K562 (cell line): ENCODE measurements around the gene KLK10. TPM values are rescaled to one million over a fixed set of nuclear protein-coding genes. Genes with fewer than 3 reads are reported as not detected.

Source experiments
- ATAC-seq: fragments of 200-7000 bp; cut with Tn5 transposase; 3 replicates; pipeline ENCODE4 v1.9.1; 2020; ENCODE audit warnings: moderate library complexity
- BruUV-seq: library from RNA; stranded (reverse); fragments of 400-500 nt; replicated peaks from 2 replicates; lab custom pipeline; 2021; lab: Mats Ljungman, UMichigan
- CTCF ChIA-PET: fragments of 300-600 bp; formaldehyde crosslinking; extraction: SDS; loops from one replicate; lab custom pipeline; 2021; ENCODE audit warnings: low intra/inter-chr PET ratio; lab: Yijun Ruan, JAX
- POLR2A ChIA-PET: fragments of 300-600, 350-650 bp; sonication (Branson Sonifier 250); formaldehyde crosslinking; extraction: SDS; loops from one replicate; lab custom pipeline; 2021; ENCODE audit warnings: antibody characterized with exemption, inconsistent platforms; lab: Yijun Ruan, JAX
- DNase-seq, 4 experiments: peaks; one replicate each; pipeline versions ENCODE4 v3.0.0 to v3.0.0-alpha.2; 2011 to 2018; ENCODE audit warnings: low spot score in 3 of 4, mixed read lengths in 3 of 4; ENCODE audit errors: extremely low read depth in 1 of 4
- FAIRE-seq: peaks from 2 replicates; lab custom pipeline; 2011; peaks lifted over from hg19 to GRCh38; lab: Jason Lieb, UNC
- H2AFZ ChIP-seq: 2 replicates; pipeline ENCODE4 v1.6.0; 2011; ENCODE audit warnings: low read depth, low read length, control low read depth, inconsistent platforms
- H3K27ac ChIP-seq: fragments of 200-600 bp; 3 replicates; pipeline ENCODE4 v1.8.0; 2011; ENCODE audit warnings: low read depth, mild to moderate bottlenecking, control low read depth, inconsistent platforms, low read length, moderate library complexity, mixed read lengths; ENCODE audit errors: extremely low read depth
- H3K27me3 ChIP-seq, 2 experiments: fragments of 300-600 bp in 1 of 2; 2 replicates in 1 of 2; 3 replicates in 1 of 2; pipeline versions ENCODE4 v1.6.0 to v1.8.0; 2011; ENCODE audit warnings: inconsistent platforms in 2 of 2, low read length in 2 of 2, mild to moderate bottlenecking in 1 of 2, mixed read lengths in 1 of 2, moderate library complexity in 1 of 2; ENCODE audit not compliant: control insufficient read depth in 2 of 2, insufficient read depth in 2 of 2
- H3K36me3 ChIP-seq: fragments of 300-600 bp; 3 replicates; pipeline ENCODE4 v1.8.0; 2011; ENCODE audit warnings: mild to moderate bottlenecking, low read length, inconsistent platforms; ENCODE audit not compliant: control insufficient read depth, insufficient read depth
- H3K4me1 ChIP-seq, 2 experiments: fragments of 200-600 bp in 1 of 2; replicated peaks in 1 of 2; 2 replicates in 1 of 2; 3 replicates in 1 of 2; pipeline versions ENCODE4 v1.5.1 to v1.8.0; 2011; ENCODE audit warnings: inconsistent platforms in 2 of 2, low read length in 2 of 2, mild to moderate bottlenecking in 1 of 2, mixed read lengths in 1 of 2, moderate library complexity in 1 of 2; ENCODE audit not compliant: control insufficient read depth in 2 of 2, insufficient read depth in 2 of 2
- H3K4me2 ChIP-seq: 2 replicates; pipeline ENCODE4 v1.6.1; 2011; ENCODE audit warnings: low read length, control low read depth, inconsistent platforms, mixed read lengths; ENCODE audit not compliant: insufficient read depth
- H3K4me3 ChIP-seq: fragments of 200-600 bp; sonication (generic), shearing (Covaris generic); 2 replicates; pipeline ENCODE4 v1.5.1; 2016; ENCODE audit warnings: control low read depth, inconsistent platforms
- H3K79me2 ChIP-seq: fragments of 200-600 bp; 3 replicates; pipeline ENCODE4 v1.8.0; 2011; ENCODE audit warnings: low read length, inconsistent platforms; ENCODE audit not compliant: control insufficient read depth, insufficient read depth
- H3K9ac ChIP-seq, 2 experiments: 2 replicates each; pipeline versions ENCODE4 v1.6.0 to v1.6.1; 2011; ENCODE audit warnings: low read depth in 2 of 2, low read length in 2 of 2, control low read depth in 1 of 2, inconsistent platforms in 1 of 2, mild to moderate bottlenecking in 1 of 2, mixed read lengths in 1 of 2; ENCODE audit not compliant: insufficient read depth in 1 of 2
- H3K9me1 ChIP-seq: one replicate; pipeline ENCODE4 v1.6.0; 2011; ENCODE audit warnings: inconsistent platforms, mild to moderate bottlenecking, low read length, moderate library complexity; ENCODE audit not compliant: control insufficient read depth, insufficient read depth
- H3K9me3 ChIP-seq: replicated peaks from 2 replicates; pipeline ENCODE4 v1.5.1; 2011; ENCODE audit warnings: low read depth, low read length, inconsistent platforms; ENCODE audit not compliant: control insufficient read depth, insufficient read depth
- H4K20me1 ChIP-seq: replicated peaks from 2 replicates; pipeline ENCODE4 v1.6.1; 2011; ENCODE audit warnings: low read length, inconsistent platforms, mixed read lengths; ENCODE audit not compliant: control insufficient read depth, insufficient read depth
- CTBP1 ChIP-seq: fragments of 450-650 bp; IDR thresholded peaks from 2 replicates; pipeline ENCODE4 v1.6.1; 2016; ENCODE audit warnings: borderline replicate concordance
- IFI16 ChIP-seq: fragments of 250-450 bp; sonication (Bioruptor Pico); IDR thresholded peaks from 2 replicates; pipeline ENCODE4 v2.1.2; 2022; ENCODE audit warnings: mild to moderate bottlenecking, inconsistent platforms
- L3MBTL2 ChIP-seq: fragments of 450-650 bp; IDR thresholded peaks from 2 replicates; pipeline ENCODE4 v1.6.1; 2016; ENCODE audit warnings: mild to moderate bottlenecking, moderate library complexity
- SP1 ChIP-seq: sonication (generic); formaldehyde crosslinking; IDR thresholded peaks from 2 replicates; pipeline ENCODE4 v1.8.1; 2022; ENCODE audit warnings: mild to moderate bottlenecking, missing genetic modification reagents
- WGBS: fragments of 100-300 bp; shearing (Covaris generic); methylation state at CpG from one replicate; pipeline ENCODE4 v1.1.6; 2016; ENCODE audit warnings: low coverage, mixed read lengths; ENCODE audit not compliant: insufficient coverage; ENCODE audit errors: missing lambda C conversion rate; 5-methylcytosine and 5-hydroxymethylcytosine counted together
- in situ Hi-C: fragments of 300-500 bp; cut with MboI; formaldehyde crosslinking; loops from 4 replicates; pipeline ENCODE4 v1.15.0; 2018; ENCODE audit warnings: inconsistent platforms, mixed read lengths
- intact Hi-C: fragments of 100-400 bp; cut with micrococcal nuclease; formaldehyde crosslinking; loops from 2 replicates; pipeline ENCODE4 v1.14.2; 2022
- polyA plus RNA-seq, 8 experiments: library from polyadenylated mRNA; depleted of rRNA in 4 of 8; stranded (reverse) in 5 of 8; unstranded in 3 of 8; fragments of >200 nt; fragmentation: Nextera tagmentation in 2 of 8; fragmentation: Illumina TruSeq in 1 of 8; extraction: Ambion mirVana in 2 of 8; extraction: Trizol in 1 of 8; gene quantifications; 2 replicates each; pipeline versions ENCODE4 v1.2.1 to v1.2.3, GENCODE V29; 2011 to 2014; ENCODE audit warnings: inconsistent platforms in 1 of 8, missing spikeins in 1 of 8
- total RNA-seq, 7 experiments: library from RNA; depleted of rRNA in 6 of 7; stranded (reverse); fragments of >200 nt in 6 of 7; fragmentation: Illumina TruSeq in 2 of 7; extraction: Trizol in 2 of 7; gene quantifications; 2 replicates each; pipeline versions ENCODE4 v1.2.1 to v1.2.3, GENCODE V29; 2011 to 2021; ENCODE audit warnings: low replicate concordance in 1 of 7
- TF ChIP-seq, protein P1 (sequence below): fragments of 450-650 bp; IDR thresholded peaks from 2 replicates; pipeline ENCODE4 v1.6.1; 2016; ENCODE audit warnings: low read depth
- TF ChIP-seq, protein P2 (sequence below): fragments of 250-450 bp; sonication (Bioruptor Pico); IDR thresholded peaks from 2 replicates; pipeline ENCODE4 v1.5.0; 2021; ENCODE audit warnings: mild to moderate bottlenecking, moderate library complexity
- TF ChIP-seq, protein P3 (sequence below): fragments of 450-650 bp; IDR thresholded peaks from 2 replicates; pipeline ENCODE4 v1.6.1; 2016; ENCODE audit warnings: borderline replicate concordance
- TF ChIP-seq, protein P4 (sequence below): fragments of 250-450 bp; sonication (Bioruptor Pico); IDR thresholded peaks from 2 replicates; pipeline ENCODE4 v1.5.0; 2020; ENCODE audit warnings: mild to moderate bottlenecking

KLK10 gene
- total and polyA plus RNA-seq, 9 of the 15 experiments (the other 6 are each of a cell fraction or from before 2014, with no cell fraction given) = 0.11 TPM; not detected in 8

DNA sequence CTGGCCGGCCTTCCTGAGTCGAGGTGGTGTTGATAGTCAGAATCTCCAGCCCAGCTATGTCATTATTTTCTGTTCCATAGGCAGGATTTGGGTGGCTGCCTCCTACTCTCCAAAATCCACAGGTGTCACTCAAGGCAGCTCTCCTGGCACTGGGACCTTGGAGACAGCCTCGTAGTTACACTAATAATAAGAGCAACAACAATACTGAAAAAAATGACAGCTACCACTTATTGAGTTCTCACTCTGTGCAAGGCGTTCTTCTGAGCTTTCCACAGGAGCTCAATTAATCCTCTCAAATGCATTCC, 27.5 kb upstream of the KLK10 start:
- Histone ChIP-seq H3K79me2 (no peaks in the 10 kb centered on the region), H3K36me3 (no peaks in the 10 kb centered on the region), H3K9ac (no peak overlapping the region), H4K20me1 (no peaks in the 10 kb centered on the region), H3K4me1 (no peaks in the 10 kb centered on the region), H3K27ac (no peak overlapping the region), H3K4me3 (no peak overlapping the region), H2AFZ (no peak overlapping the region), H3K9me3 (no peaks in the 10 kb centered on the region), H3K27me3 (peaks cover 6 to 19% of the 10 kb centered on the region in 2 experiments; a peak in 3 of 5 replicates), H3K4me2 (no peak overlapping the region), H3K9me1 (no peaks in the 10 kb centered on the region)
- FAIRE-seq (no peak), DNase-seq (no peak), ATAC-seq (no peak)
- CTCF ChIA-PET = no interaction called here
- 7% methylated on average over 3 of the region's 4 CpGs for WGBS
- intact Hi-C loops = no loop called here
- POLR2A ChIA-PET = interaction anchor here (1.3 kb wide), 1 partner anchor 12 kb away, joined by 3 read pairs; the partner anchor contains the start of gene KLK12
- in situ Hi-C loops = no loop called here
- BruUV-seq = no TSS peak
- no peak for TF ChIP-seq CTBP1
- TF ChIP-seq L3MBTL2 = no peak
- TF ChIP-seq, protein P1, sequence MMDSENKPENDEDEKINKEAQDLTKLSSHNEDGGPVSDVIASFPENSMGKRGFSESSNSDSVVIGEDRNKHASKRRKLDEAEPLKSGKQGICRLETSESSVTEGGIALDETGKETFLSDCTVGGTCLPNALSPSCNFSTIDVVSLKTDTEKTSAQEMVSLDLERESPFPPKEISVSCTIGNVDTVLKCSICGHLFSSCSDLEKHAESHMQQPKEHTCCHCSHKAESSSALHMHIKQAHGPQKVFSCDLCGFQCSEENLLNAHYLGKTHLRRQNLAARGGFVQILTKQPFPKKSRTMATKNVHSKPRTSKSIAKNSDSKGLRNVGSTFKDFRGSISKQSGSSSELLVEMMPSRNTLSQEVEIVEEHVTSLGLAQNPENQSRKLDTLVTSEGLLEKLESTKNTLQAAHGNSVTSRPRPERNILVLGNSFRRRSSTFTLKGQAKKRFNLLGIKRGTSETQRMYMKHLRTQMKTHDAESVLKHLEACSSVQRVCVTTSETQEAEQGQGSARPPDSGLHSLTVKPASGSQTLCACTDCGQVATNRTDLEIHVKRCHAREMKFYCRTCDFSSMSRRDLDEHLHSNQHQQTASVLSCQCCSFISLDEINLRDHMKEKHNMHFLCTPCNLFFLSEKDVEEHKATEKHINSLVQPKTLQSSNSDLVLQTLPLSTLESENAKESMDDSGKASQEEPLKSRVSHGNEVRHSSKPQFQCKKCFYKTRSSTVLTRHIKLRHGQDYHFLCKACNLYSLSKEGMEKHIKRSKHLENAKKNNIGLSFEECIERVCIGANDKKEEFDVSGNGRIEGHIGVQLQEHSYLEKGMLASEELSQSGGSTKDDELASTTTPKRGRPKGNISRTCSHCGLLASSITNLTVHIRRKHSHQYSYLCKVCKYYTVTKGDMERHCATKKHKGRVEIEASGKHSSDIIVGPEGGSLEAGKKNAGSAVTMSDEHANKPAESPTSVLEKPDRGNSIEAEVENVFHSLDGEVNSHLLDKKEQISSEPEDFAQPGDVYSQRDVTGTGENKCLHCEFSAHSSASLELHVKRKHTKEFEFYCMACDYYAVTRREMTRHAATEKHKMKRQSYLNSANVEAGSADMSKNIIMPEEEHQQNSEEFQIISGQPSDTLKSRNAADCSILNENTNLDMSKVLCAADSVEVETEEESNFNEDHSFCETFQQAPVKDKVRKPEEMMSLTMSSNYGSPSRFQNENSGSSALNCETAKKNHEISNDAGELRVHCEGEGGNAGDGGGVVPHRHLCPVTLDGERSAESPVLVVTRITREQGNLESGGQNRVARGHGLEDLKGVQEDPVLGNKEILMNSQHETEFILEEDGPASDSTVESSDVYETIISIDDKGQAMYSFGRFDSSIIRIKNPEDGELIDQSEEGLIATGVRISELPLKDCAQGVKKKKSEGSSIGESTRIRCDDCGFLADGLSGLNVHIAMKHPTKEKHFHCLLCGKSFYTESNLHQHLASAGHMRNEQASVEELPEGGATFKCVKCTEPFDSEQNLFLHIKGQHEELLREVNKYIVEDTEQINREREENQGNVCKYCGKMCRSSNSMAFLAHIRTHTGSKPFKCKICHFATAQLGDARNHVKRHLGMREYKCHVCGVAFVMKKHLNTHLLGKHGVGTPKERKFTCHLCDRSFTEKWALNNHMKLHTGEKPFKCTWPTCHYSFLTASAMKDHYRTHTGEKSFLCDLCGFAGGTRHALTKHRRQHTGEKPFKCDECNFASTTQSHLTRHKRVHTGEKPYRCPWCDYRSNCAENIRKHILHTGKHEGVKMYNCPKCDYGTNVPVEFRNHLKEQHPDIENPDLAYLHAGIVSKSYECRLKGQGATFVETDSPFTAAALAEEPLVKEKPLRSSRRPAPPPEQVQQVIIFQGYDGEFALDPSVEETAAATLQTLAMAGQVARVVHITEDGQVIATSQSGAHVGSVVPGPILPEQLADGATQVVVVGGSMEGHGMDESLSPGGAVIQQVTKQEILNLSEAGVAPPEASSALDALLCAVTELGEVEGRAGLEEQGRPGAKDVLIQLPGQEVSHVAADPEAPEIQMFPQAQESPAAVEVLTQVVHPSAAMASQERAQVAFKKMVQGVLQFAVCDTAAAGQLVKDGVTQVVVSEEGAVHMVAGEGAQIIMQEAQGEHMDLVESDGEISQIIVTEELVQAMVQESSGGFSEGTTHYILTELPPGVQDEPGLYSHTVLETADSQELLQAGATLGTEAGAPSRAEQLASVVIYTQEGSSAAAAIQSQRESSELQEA = no peak
- TF ChIP-seq, protein P2, sequence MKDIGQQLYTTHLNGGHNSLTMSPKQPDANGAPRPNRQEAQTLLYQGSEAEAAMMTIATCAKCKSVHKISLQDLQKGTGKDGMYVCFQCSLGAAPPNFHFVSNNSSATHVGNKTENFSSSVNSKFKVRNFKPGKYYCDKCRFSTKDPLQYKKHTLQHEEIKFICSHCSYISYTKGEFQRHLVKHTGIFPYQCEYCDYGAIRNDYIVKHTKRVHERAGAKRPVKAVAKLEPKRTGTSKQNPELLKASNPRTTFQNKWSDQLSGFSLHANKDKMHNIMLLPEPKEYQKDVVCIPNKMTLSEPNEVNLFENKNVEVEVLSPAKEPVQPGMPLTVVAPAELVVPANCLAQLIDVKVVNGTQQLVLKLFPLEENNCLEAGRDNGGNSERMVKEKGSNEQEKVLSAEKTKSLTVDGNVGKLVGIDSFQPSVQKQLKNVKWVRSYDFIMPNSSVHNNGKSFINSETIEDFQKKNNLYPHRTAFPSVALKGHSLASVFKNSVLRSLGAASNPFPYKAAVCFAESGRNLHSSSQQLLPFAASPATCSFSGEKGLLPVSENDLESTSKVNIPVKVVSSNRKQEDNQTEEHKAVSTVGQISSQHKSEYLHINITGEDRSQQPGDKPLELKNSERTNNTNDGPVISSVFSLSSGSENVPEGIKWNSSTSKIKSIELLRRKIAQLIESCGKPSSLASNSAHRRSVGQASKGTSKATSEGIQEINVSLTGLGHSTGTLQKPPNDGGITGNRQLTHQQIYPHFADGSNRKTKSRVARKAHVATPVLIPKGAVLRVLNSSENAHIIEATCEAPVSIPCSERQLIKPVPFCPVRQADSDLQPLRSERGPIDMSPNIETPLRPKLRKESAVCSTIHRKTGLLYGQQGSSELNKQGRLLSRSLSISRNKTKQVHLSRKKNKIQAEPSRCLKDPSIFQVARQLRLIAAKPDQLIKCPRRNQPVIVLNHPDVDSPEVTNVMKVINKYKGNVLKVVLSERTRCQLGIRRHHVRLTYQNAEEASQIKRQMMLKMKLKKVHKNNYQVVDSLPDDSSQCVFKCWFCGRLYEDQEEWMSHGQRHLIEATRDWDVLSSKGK (CRISPR knock-in tag) = no peak
- TF ChIP-seq, protein P3, sequence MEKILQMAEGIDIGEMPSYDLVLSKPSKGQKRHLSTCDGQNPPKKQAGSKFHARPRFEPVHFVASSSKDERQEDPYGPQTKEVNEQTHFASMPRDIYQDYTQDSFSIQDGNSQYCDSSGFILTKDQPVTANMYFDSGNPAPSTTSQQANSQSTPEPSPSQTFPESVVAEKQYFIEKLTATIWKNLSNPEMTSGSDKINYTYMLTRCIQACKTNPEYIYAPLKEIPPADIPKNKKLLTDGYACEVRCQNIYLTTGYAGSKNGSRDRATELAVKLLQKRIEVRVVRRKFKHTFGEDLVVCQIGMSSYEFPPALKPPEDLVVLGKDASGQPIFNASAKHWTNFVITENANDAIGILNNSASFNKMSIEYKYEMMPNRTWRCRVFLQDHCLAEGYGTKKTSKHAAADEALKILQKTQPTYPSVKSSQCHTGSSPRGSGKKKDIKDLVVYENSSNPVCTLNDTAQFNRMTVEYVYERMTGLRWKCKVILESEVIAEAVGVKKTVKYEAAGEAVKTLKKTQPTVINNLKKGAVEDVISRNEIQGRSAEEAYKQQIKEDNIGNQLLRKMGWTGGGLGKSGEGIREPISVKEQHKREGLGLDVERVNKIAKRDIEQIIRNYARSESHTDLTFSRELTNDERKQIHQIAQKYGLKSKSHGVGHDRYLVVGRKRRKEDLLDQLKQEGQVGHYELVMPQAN = no peak
- TF ChIP-seq IFI16 (CRISPR knock-in tag) = no peak
- TF ChIP-seq, protein P4, sequence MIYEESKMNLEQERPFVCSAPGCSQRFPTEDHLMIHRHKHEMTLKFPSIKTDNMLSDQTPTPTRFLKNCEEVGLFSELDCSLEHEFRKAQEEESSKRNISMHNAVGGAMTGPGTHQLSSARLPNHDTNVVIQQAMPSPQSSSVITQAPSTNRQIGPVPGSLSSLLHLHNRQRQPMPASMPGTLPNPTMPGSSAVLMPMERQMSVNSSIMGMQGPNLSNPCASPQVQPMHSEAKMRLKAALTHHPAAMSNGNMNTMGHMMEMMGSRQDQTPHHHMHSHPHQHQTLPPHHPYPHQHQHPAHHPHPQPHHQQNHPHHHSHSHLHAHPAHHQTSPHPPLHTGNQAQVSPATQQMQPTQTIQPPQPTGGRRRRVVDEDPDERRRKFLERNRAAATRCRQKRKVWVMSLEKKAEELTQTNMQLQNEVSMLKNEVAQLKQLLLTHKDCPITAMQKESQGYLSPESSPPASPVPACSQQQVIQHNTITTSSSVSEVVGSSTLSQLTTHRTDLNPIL (CRISPR knock-in tag) = no peak
- no peak for TF ChIP-seq SP1 (CRISPR knock-in tag)
